WTC11 (cell line): ENCODE measurements around the gene MRTFB.

Experiments
- CTCF ChIP-seq: fragments of 200-600 bp; IDR thresholded peaks from 2 replicates; pipeline ENCODE4 v1.8.0; 2022; ENCODE audit warnings: antibody characterized with exemption
- E2F1 ChIP-seq: sonication (generic); formaldehyde crosslinking; IDR thresholded peaks from 2 replicates; pipeline ENCODE4 v1.8.0; 2022; ENCODE audit warnings: mild to moderate bottlenecking, missing genetic modification reagents
- E2F5 ChIP-seq: sonication (generic); formaldehyde crosslinking; IDR thresholded peaks from 2 replicates; pipeline ENCODE4 v1.8.1; 2022; ENCODE audit warnings: mild to moderate bottlenecking, moderate library complexity, missing genetic modification reagents
- EMX1 ChIP-seq: fragments of 250-450 bp; sonication (Bioruptor Pico); IDR thresholded peaks from 2 replicates; pipeline ENCODE4 v1.8.0; 2021; ENCODE audit warnings: mild to moderate bottlenecking
- ESRRA ChIP-seq: sonication (generic); formaldehyde crosslinking; IDR thresholded peaks from 2 replicates; pipeline ENCODE4 v1.8.1; 2022; ENCODE audit warnings: mild to moderate bottlenecking, missing genetic modification reagents, borderline replicate concordance
- FOXK1 ChIP-seq: sonication (generic); formaldehyde crosslinking; IDR thresholded peaks from 2 replicates; pipeline ENCODE4 v1.8.0; 2022; ENCODE audit warnings: mild to moderate bottlenecking, moderate library complexity, missing genetic modification reagents
- NR1H2 ChIP-seq: sonication (generic); formaldehyde crosslinking; IDR thresholded peaks from 2 replicates; pipeline ENCODE4 v1.9.0; 2021; ENCODE audit warnings: mild to moderate bottlenecking, moderate library complexity, missing genetic modification reagents
- TP53 ChIP-seq: sonication (generic); formaldehyde crosslinking; IDR thresholded peaks from 2 replicates; pipeline ENCODE4 v1.8.1; 2023; ENCODE audit warnings: mild to moderate bottlenecking, missing genetic modification reagents
- TF ChIP-seq, protein P1 (sequence below): sonication (generic); formaldehyde crosslinking; IDR thresholded peaks from 2 replicates; pipeline ENCODE4 v1.8.1; 2023; ENCODE audit warnings: mild to moderate bottlenecking, missing genetic modification reagents, moderate library complexity
- TF ChIP-seq, protein P2 (sequence below): sonication (generic); formaldehyde crosslinking; IDR thresholded peaks from 2 replicates; pipeline ENCODE4 v1.8.1; 2022; ENCODE audit warnings: missing genetic modification reagents, borderline replicate concordance

GRCh38 chr16:14037960-14038359, 33.2 kb upstream of the MRTFB start:
- TF ChIP-seq, protein P1, sequence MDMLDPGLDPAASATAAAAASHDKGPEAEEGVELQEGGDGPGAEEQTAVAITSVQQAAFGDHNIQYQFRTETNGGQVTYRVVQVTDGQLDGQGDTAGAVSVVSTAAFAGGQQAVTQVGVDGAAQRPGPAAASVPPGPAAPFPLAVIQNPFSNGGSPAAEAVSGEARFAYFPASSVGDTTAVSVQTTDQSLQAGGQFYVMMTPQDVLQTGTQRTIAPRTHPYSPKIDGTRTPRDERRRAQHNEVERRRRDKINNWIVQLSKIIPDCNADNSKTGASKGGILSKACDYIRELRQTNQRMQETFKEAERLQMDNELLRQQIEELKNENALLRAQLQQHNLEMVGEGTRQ (CRISPR knock-in tag), result no peak
- TF ChIP-seq CTCF, result no peak
- no peak for TF ChIP-seq ESRRA (CRISPR knock-in tag)
- no peak for TF ChIP-seq TP53 (CRISPR knock-in tag)
- no peak for TF ChIP-seq FOXK1 (CRISPR knock-in tag)
- no peak for TF ChIP-seq E2F5
- TF ChIP-seq EMX1 (CRISPR knock-in tag), result no peak
- TF ChIP-seq, protein P2, sequence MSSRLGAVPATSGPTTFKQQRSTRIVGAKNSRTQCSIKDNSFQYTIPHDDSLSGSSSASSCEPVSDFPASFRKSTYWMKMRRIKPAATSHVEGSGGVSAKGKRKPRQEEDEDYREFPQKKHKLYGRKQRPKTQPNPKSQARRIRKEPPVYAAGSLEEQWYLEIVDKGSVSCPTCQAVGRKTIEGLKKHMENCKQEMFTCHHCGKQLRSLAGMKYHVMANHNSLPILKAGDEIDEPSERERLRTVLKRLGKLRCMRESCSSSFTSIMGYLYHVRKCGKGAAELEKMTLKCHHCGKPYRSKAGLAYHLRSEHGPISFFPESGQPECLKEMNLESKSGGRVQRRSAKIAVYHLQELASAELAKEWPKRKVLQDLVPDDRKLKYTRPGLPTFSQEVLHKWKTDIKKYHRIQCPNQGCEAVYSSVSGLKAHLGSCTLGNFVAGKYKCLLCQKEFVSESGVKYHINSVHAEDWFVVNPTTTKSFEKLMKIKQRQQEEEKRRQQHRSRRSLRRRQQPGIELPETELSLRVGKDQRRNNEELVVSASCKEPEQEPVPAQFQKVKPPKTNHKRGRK (CRISPR knock-in tag), result no peak
- no peak for TF ChIP-seq E2F1
- TF ChIP-seq NR1H2 (CRISPR knock-in tag), result no peak
